GM12878 (cell line): ENCODE data around the gene RABGEF1. TPM values are rescaled to one million over a fixed set of nuclear protein-coding genes. Genes with fewer than 3 reads are reported as not detected.
"Not testable (repeated sequence)": the region's sequence is repeated elsewhere in the genome, so short reads cannot be mapped to it uniquely, and the experiment has no call there.

Experiments
- ATAC-seq: fragments of 200-7000 bp; cut with Tn5 transposase; 3 replicates; pipeline ENCODE4 v1.9.1; 2020; ENCODE audit warnings: mild to moderate bottlenecking, moderate library complexity
- BruUV-seq: library from RNA; stranded (reverse); fragments of 400-500 nt; replicated peaks from 2 replicates; lab custom pipeline; 2021; lab: Mats Ljungman, UMichigan
- CTCF ChIA-PET: fragments of 300-600 bp; sonication (Branson Sonifier 250); formaldehyde crosslinking; extraction: SDS; loops from one replicate; lab custom pipeline; 2021; ENCODE audit warnings: inconsistent platforms; lab: Yijun Ruan, JAX
- POLR2A ChIA-PET: fragments of 350-600 bp; formaldehyde crosslinking; extraction: SDS; loops from one replicate; lab custom pipeline; 2021; ENCODE audit warnings: inconsistent platforms; lab: Charles Lee
- RAD21 ChIA-PET: fragments of 300-600 bp; sonication (Branson Sonifier 250); formaldehyde crosslinking; loops from one replicate; lab custom pipeline; 2023; ENCODE audit warnings: antibody characterized with exemption; ENCODE audit not compliant: unreplicated experiment; lab: Charles Lee
- SMC1A ChIA-PET: fragments of 300-600 bp; sonication (Branson Sonifier 250); formaldehyde crosslinking; loops from one replicate; lab custom pipeline; 2023; ENCODE audit not compliant: unreplicated experiment, uncharacterized antibody; lab: Charles Lee
- DNase-seq: peaks from one replicate; pipeline ENCODE4 v3.0.0-alpha.2; 2011; ENCODE audit warnings: low read depth, low spot score
- FAIRE-seq: peaks from 3 replicates; lab custom pipeline; 2011; peaks lifted over from hg19 to GRCh38; lab: Jason Lieb, UNC
- H2AFZ ChIP-seq: 2 replicates; pipeline ENCODE4 v1.6.0; 2011; ENCODE audit warnings: low read depth, low read length, control low read depth; ENCODE audit not compliant: control insufficient read depth
- H3K27ac ChIP-seq: 2 replicates; pipeline ENCODE4 v1.5.1; 2011; ENCODE audit warnings: control low read depth; ENCODE audit not compliant: control insufficient read depth, insufficient read depth
- H3K27me3 ChIP-seq, 2 experiments: replicated peaks in 1 of 2; 2 replicates each; pipeline versions ENCODE4 v1.6.0 to v1.6.1; 2011; ENCODE audit warnings: low read length in 1 of 2; ENCODE audit not compliant: control insufficient read depth in 2 of 2, insufficient read depth in 2 of 2
- H3K36me3 ChIP-seq, 2 experiments: 2 replicates each; pipeline ENCODE4 v1.5.1; 2011; ENCODE audit warnings: low read length in 1 of 2; ENCODE audit not compliant: control insufficient read depth in 2 of 2, insufficient read depth in 2 of 2
- H3K4me1 ChIP-seq: 2 replicates; pipeline ENCODE4 v1.6.1; 2011; ENCODE audit warnings: mild to moderate bottlenecking, low read length, moderate library complexity, mixed read lengths; ENCODE audit not compliant: control insufficient read depth, insufficient read depth
- H3K4me2 ChIP-seq: 2 replicates; pipeline ENCODE4 v1.6.0; 2011; ENCODE audit warnings: control low read depth; ENCODE audit not compliant: control insufficient read depth, insufficient read depth
- H3K4me3 ChIP-seq: fragments of 200-600 bp; sonication (generic); 2 replicates; pipeline ENCODE4 v1.5.1; 2016
- H3K79me2 ChIP-seq: 2 replicates; pipeline ENCODE4 v1.6.0; 2011; ENCODE audit warnings: low read length; ENCODE audit not compliant: control insufficient read depth, insufficient read depth
- H3K9ac ChIP-seq: 2 replicates; pipeline ENCODE4 v1.8.0; 2011; ENCODE audit warnings: low read length, control low read depth, mixed read lengths; ENCODE audit not compliant: control insufficient read depth, insufficient read depth
- H3K9me3 ChIP-seq: replicated peaks from 3 replicates; pipeline ENCODE4 v1.5.1; 2011; ENCODE audit warnings: mild to moderate bottlenecking, low read length; ENCODE audit not compliant: control insufficient read depth, insufficient read depth
- H4K20me1 ChIP-seq: 2 replicates; pipeline ENCODE4 v1.6.0; 2011; ENCODE audit not compliant: control insufficient read depth, insufficient read depth
- WGBS: methylation state at CpG from one replicate; pipeline ENCODE4 v1.1.6; 2016; ENCODE audit warnings: low lambda C conversion rate; ENCODE audit not compliant: insufficient replicate concordance, insufficient coverage; ENCODE audit errors: missing lambda C conversion rate; 5-methylcytosine and 5-hydroxymethylcytosine counted together
- in situ Hi-C: fragments of 300-500 bp; cut with MboI; formaldehyde crosslinking; loops from 9 replicates; pipeline ENCODE4 v1.14.3; 2018; ENCODE audit warnings: mixed read lengths
- intact Hi-C: fragments of 100-400 bp; cut with micrococcal nuclease; formaldehyde crosslinking; loops from one replicate; pipeline ENCODE4 v1.14.2; 2022; ENCODE audit not compliant: unreplicated experiment
- polyA plus RNA-seq, 11 experiments: library from polyadenylated mRNA; depleted of rRNA in 4 of 11; unstranded in 6 of 11; stranded (reverse) in 5 of 11; fragments of >200 nt; fragmentation: Nextera tagmentation in 4 of 11; fragmentation: Illumina TruSeq in 1 of 11; extraction: Ambion mirVana in 4 of 11; extraction: Trizol in 1 of 11; gene quantifications; 1 replicate in 1 of 11; 2 replicates in 10 of 11; pipeline versions ENCODE4 v1.2.1 to v1.2.3, GENCODE V29; 2011 to 2016; ENCODE audit warnings: inconsistent platforms in 2 of 11, missing spikeins in 2 of 11, low read depth in 1 of 11
- total RNA-seq, 4 experiments: library from RNA; depleted of rRNA in 3 of 4; stranded (reverse); fragments of >200 nt in 3 of 4; fragmentation: Illumina TruSeq in 1 of 4; extraction: Trizol in 1 of 4; gene quantifications; 2 replicates each; pipeline versions ENCODE4 v1.2.1 to v1.2.3, GENCODE V29; 2013 to 2021

Gene RABGEF1
- total and polyA plus RNA-seq, 10 of the 15 experiments (the other 5 are each of a cell fraction or from before 2014, with no cell fraction given): 10.2 to 36.4 (median 26.1) TPM

DNA sequence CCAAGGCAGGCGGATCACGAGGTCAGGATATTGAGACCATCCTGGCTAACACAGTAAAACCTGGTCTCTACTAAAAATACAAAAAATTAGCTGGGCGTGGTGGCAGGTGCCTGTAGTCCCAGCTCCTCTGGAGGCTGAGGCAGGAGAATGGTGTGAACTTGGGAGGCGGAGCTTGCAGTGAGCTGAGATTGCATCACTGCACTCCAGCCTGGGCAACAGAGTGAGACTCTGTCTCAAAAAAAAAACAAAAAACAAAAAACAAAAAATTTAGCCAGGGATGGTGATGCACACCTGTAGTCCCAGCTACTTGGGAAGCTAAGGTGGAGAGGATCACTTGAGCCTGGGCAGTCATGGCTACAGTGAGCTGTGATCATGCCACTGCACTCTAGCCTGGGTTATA, 14.5 kb downstream of the RABGEF1 start:
- BruUV-seq, H2AFZ ChIP-seq, intact Hi-C loops, H3K36me3 ChIP-seq, ATAC-seq, DNase-seq, in situ Hi-C loops, H4K20me1 ChIP-seq, H3K4me3 ChIP-seq, H3K27ac ChIP-seq, H3K9ac ChIP-seq, FAIRE-seq, H3K9me3 ChIP-seq, H3K4me2 ChIP-seq, H3K27me3 ChIP-seq: not testable (repeated sequence)
- peaks cover 84% of the 10 kb centered on the region for H3K79me2 ChIP-seq
- peaks cover 36% of the 10 kb centered on the region for H3K4me1 ChIP-seq
- ChIA-PET RAD21 (interaction anchor here (1.1 kb wide), 1 partner anchor 14 kb away, joined by 4 read pairs; the partner anchor contains the start of gene RABGEF1), CTCF (interaction anchor here (1.0 to 1.3 kb wide), 2 partner anchors 14 to 17 kb away, joined by 3 to 5 read pairs; no protein-coding TSS in a partner anchor), SMC1A (interaction anchor here (1.0 to 1.7 kb wide), 3 partner anchors 11 to 32 kb away, joined by 3 to 4 read pairs (median 4); no protein-coding TSS in a partner anchor), POLR2A (interaction anchor here (1.0 to 1.2 kb wide), 2 partner anchors 15 to 74 kb away, joined by 3 to 5 read pairs; partner anchors contain the start of gene RABGEF1)
- WGBS: 95% methylated on average over 4 of the region's 4 CpGs

DNA sequence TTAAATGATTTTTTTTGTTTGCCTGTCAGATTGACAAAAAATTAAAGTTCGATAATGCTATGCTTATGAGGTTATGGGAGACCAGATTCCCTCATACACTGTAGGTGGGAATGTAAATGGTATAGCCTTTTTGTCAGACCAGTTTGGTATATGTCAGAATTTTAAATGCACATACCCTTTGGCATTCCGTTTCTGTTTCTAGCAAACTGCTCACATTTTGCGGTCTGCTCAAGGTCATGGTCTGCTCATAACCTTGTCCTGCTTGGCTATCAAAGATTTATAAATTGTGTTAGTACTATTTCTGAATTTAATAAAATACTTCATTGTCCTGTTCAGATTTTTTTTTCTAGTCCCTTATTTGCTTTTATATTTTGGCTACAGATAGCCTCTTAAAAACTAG, 15.7 kb downstream of the RABGEF1 start:
- FAIRE-seq: not testable (repeated sequence)

More for the DNA sequence above, 15.7 kb downstream of the RABGEF1 start:
- H4K20me1 ChIP-seq, CTCF ChIA-PET, POLR2A ChIA-PET, DNase-seq, H3K9ac ChIP-seq, in situ Hi-C loops, RAD21 ChIA-PET, intact Hi-C loops, H3K9me3 ChIP-seq, BruUV-seq, H3K27me3 ChIP-seq, H3K36me3 ChIP-seq, H3K4me3 ChIP-seq, H2AFZ ChIP-seq: not testable (repeated sequence)
- peak overlapping the region; percentile 42 for H3K27ac ChIP-seq
- H3K4me2 ChIP-seq: peak overlapping the region; percentile 38; the same call in 1 of the 2 replicates
- peak; percentile 18; the same call in 2 of the 3 replicates for ATAC-seq
- H3K79me2 ChIP-seq: peaks cover 73% of the 10 kb centered on the region
- WGBS: 36% methylated on average over 3 of the region's 3 CpGs
- peaks cover 28% of the 10 kb centered on the region for H3K4me1 ChIP-seq
- SMC1A ChIA-PET: interaction anchor here (0.9 to 1.7 kb wide), 6 partner anchors 10 to 70 kb away, joined by 3 to 4 read pairs (median 4); no protein-coding TSS in a partner anchor
